SK-N-SH treated with all-trans-retinoic acid at 6 μM for 48 hours (cell line): Measurements from ENCODE around the gene ALAS1.

Experiments used
- ATAC-seq: fragments of 200-7000 bp; cut with Tn5 transposase; 3 replicates; pipeline ENCODE4 v1.9.1; 2020; ENCODE audit warnings: mild to moderate bottlenecking, moderate library complexity
- ARNTL ChIP-seq: fragments of 450-650 bp; formaldehyde crosslinking; IDR thresholded peaks from 2 replicates; pipeline ENCODE4 v1.5.0; 2020; ENCODE audit warnings: low read depth, mild to moderate bottlenecking, moderate library complexity, borderline replicate concordance
- BACH2 ChIP-seq: fragments of 250-450 bp; sonication (Bioruptor Pico); IDR thresholded peaks from 2 replicates; pipeline ENCODE4 v1.9.0; 2021; ENCODE audit warnings: mild to moderate bottlenecking, borderline replicate concordance
- CREB5 ChIP-seq: fragments of 250-450 bp; sonication (Bioruptor Pico); IDR thresholded peaks from 2 replicates; pipeline ENCODE4 v1.5.1; 2020; ENCODE audit warnings: low read depth, mild to moderate bottlenecking, moderate library complexity
- CSDC2 ChIP-seq: fragments of 250-450 bp; sonication (Bioruptor Pico); IDR thresholded peaks from 2 replicates; pipeline ENCODE4 v1.5.0; 2020; ENCODE audit warnings: mild to moderate bottlenecking, moderate library complexity
- CSRNP3 ChIP-seq: fragments of 250-450 bp; sonication (Bioruptor Pico); IDR thresholded peaks from 2 replicates; pipeline ENCODE4 v1.5.1; 2021; ENCODE audit warnings: mild to moderate bottlenecking, moderate library complexity
- ESRRG ChIP-seq: fragments of 250-450 bp; sonication (Bioruptor Pico); IDR thresholded peaks from 2 replicates; pipeline ENCODE4 v1.6.1; 2021; ENCODE audit warnings: mild to moderate bottlenecking
- GLIS3 ChIP-seq: fragments of 250-450 bp; sonication (Bioruptor Pico); IDR thresholded peaks from 2 replicates; pipeline ENCODE4 v1.5.0; 2020; ENCODE audit warnings: mild to moderate bottlenecking, moderate library complexity
- ISL1 ChIP-seq: fragments of 250-450 bp; sonication (Bioruptor Pico); IDR thresholded peaks from 2 replicates; pipeline ENCODE4 v2.1.2; 2022; ENCODE audit warnings: mild to moderate bottlenecking, moderate library complexity
- OSR1 ChIP-seq: fragments of 250-450 bp; sonication (Bioruptor Pico); IDR thresholded peaks from 2 replicates; pipeline ENCODE4 v1.8.0; 2022; ENCODE audit warnings: moderate library complexity, mild to moderate bottlenecking, inconsistent platforms
- PATZ1 ChIP-seq: fragments of 250-450 bp; sonication (Bioruptor Pico); IDR thresholded peaks from 2 replicates; pipeline ENCODE4 v1.8.0; 2020; ENCODE audit warnings: mild to moderate bottlenecking, moderate library complexity, borderline replicate concordance
- PPARA ChIP-seq: fragments of 250-450 bp; sonication (Bioruptor Pico); IDR thresholded peaks from 2 replicates; pipeline ENCODE4 v1.5.0; 2020; ENCODE audit warnings: mild to moderate bottlenecking, borderline replicate concordance
- RARB ChIP-seq: fragments of 250-450 bp; sonication (Bioruptor Pico); IDR thresholded peaks from 2 replicates; pipeline ENCODE4 v1.8.0; 2021; ENCODE audit warnings: mild to moderate bottlenecking, moderate library complexity
- SNAI2 ChIP-seq: fragments of 250-450 bp; sonication (Bioruptor Pico); IDR thresholded peaks from 2 replicates; pipeline ENCODE4 v1.5.0; 2020; ENCODE audit warnings: mild to moderate bottlenecking, moderate library complexity
- TCF4 ChIP-seq: fragments of 250-450 bp; sonication (Bioruptor Pico); IDR thresholded peaks from 2 replicates; pipeline ENCODE4 v1.8.0; 2021; ENCODE audit warnings: mild to moderate bottlenecking, moderate library complexity, borderline replicate concordance
- TOX ChIP-seq: fragments of 250-450 bp; sonication (Bioruptor Pico); IDR thresholded peaks from 2 replicates; pipeline ENCODE4 v1.8.0; 2021; ENCODE audit warnings: mild to moderate bottlenecking, moderate library complexity, borderline replicate concordance
- TSHZ2 ChIP-seq: fragments of 250-450 bp; sonication (Bioruptor Pico); IDR thresholded peaks from 2 replicates; pipeline ENCODE4 v1.5.0; 2020; ENCODE audit warnings: mild to moderate bottlenecking, moderate library complexity
- ZC3H10 ChIP-seq: fragments of 250-450 bp; sonication (Bioruptor Pico); IDR thresholded peaks from 2 replicates; pipeline ENCODE4 v1.5.1; 2021; ENCODE audit warnings: mild to moderate bottlenecking, moderate library complexity
- ZFP3 ChIP-seq: fragments of 250-450 bp; sonication (Bioruptor Pico); IDR thresholded peaks from 2 replicates; pipeline ENCODE4 v1.5.0; 2020; ENCODE audit warnings: mild to moderate bottlenecking, moderate library complexity
- ZFP30 ChIP-seq: fragments of 450-650 bp; formaldehyde crosslinking; IDR thresholded peaks from 2 replicates; pipeline ENCODE4 v1.5.0; 2022; ENCODE audit warnings: mild to moderate bottlenecking, moderate library complexity
- ZNF565 ChIP-seq: fragments of 450-650 bp; formaldehyde crosslinking; conservative IDR thresholded peaks from 2 replicates; pipeline ENCODE4 v1.5.0; 2020; ENCODE audit warnings: low read depth, mild to moderate bottlenecking, moderate library complexity
- ZNF8 ChIP-seq: fragments of 450-650 bp; formaldehyde crosslinking; IDR thresholded peaks from 2 replicates; pipeline ENCODE4 v1.5.0; 2020; ENCODE audit warnings: mild to moderate bottlenecking, moderate library complexity

Gene ALAS1

GRCh38 chr3:52226229-52226817 is 28.4 kb downstream of the ALAS1 start:
- ATAC-seq, result no peak
- TF ChIP-seq TSHZ2 (CRISPR knock-in tag), result no peak
- no peak for TF ChIP-seq RARB
- no peak for TF ChIP-seq GLIS3 (CRISPR knock-in tag)
- TF ChIP-seq ZFP30 (CRISPR knock-in tag), result no peak
- no peak for TF ChIP-seq ARNTL
- TF ChIP-seq SNAI2 (CRISPR knock-in tag), result no peak
- TF ChIP-seq PATZ1 (CRISPR knock-in tag), result no peak
- TF ChIP-seq ISL1 (CRISPR knock-in tag), result no peak
- no peak for TF ChIP-seq CREB5
- no peak for TF ChIP-seq ZC3H10 (CRISPR knock-in tag)
- TF ChIP-seq PPARA (CRISPR knock-in tag), result no peak

- TF ChIP-seq ZNF565 (CRISPR knock-in tag), result no peak
- no peak for TF ChIP-seq RARB
- no peak for TF ChIP-seq ISL1 (CRISPR knock-in tag)
- TF ChIP-seq ESRRG (CRISPR knock-in tag), result no peak
- TF ChIP-seq CSDC2, result no peak
- ATAC-seq, result no peak
Measured at GRCh38 chr3:52227117-52227516, 29.2 kb downstream of the ALAS1 start.

- ATAC-seq, result no peak
- TF ChIP-seq CREB5, result no peak
- no peak for TF ChIP-seq CSDC2
- no peak for TF ChIP-seq BACH2 (CRISPR knock-in tag)
- TF ChIP-seq ZC3H10 (CRISPR knock-in tag), result no peak
- no peak for TF ChIP-seq ARNTL
- TF ChIP-seq, all 23 proteins: peak for 0
Measured at GRCh38 chr3:52227766-52228165, 29.8 kb downstream of the ALAS1 start.

GRCh38 chr3:52228266-52228665 is 30.3 kb downstream of the ALAS1 start:
- no peak for TF ChIP-seq RARB
- TF ChIP-seq CSDC2, result no peak
- TF ChIP-seq TSHZ2 (CRISPR knock-in tag), result no peak
- TF ChIP-seq CSRNP3 (CRISPR knock-in tag), result no peak
- TF ChIP-seq GLIS3 (CRISPR knock-in tag), result no peak
- no peak for TF ChIP-seq TOX
- TF ChIP-seq ZFP3 (CRISPR knock-in tag), result no peak
- no peak for TF ChIP-seq ZFP30 (CRISPR knock-in tag)
- no peak for TF ChIP-seq TCF4 (CRISPR knock-in tag)
- no peak for TF ChIP-seq OSR1 (CRISPR knock-in tag)
- no peak for TF ChIP-seq CREB5
- no peak for TF ChIP-seq ISL1 (CRISPR knock-in tag)
- no peak for TF ChIP-seq ARNTL
- no peak for TF ChIP-seq ZNF8 (CRISPR knock-in tag)
- ATAC-seq, result no peak
